Activated B cell treated with CpG ODN at 0.5 μM for 24 hours (primary cell): ENCODE data around the gene GPR108. TPM values are rescaled to one million over a fixed set of nuclear protein-coding genes. Genes with fewer than 3 reads are reported as not detected.
"Not testable (repeated sequence)": the region's sequence is repeated elsewhere in the genome, so short reads cannot be mapped to it uniquely, and the experiment has no call there.

Source experiments
- ATAC-seq: fragments of 200-7000 bp; cut with Tn5 transposase; one replicate; pipeline ENCODE4 v1.10.0; 2021; ENCODE audit warnings: low read depth, mild to moderate bottlenecking, moderate library complexity
- CTCF ChIA-PET: fragments of 350-600 bp; sonication (Branson Sonifier 250); formaldehyde crosslinking; loops from one replicate; lab custom pipeline; 2021; ENCODE audit warnings: antibody characterized with exemption; lab: Charles Lee
- POLR2A ChIA-PET: fragments of 350-600 bp; sonication (Branson Sonifier 250); formaldehyde crosslinking; loops from one replicate; lab custom pipeline; 2021; ENCODE audit warnings: antibody characterized with exemption; lab: Charles Lee
- DNase-seq: peaks from one replicate; pipeline ENCODE4 v3.0.0; 2022
- H3K27ac Mint-ChIP-seq: one replicate; pipeline ENCODE4 v1.8.0; 2020; ENCODE audit warnings: mixed read lengths
- H3K27me3 Mint-ChIP-seq: one replicate; pipeline ENCODE4 v1.8.0; 2021; ENCODE audit warnings: mixed read lengths
- H3K36me3 Mint-ChIP-seq: one replicate; pipeline ENCODE4 v1.8.0; 2021; ENCODE audit warnings: low read depth, mixed read lengths
- H3K4me1 Mint-ChIP-seq: one replicate; pipeline ENCODE4 v1.8.0; 2021; ENCODE audit warnings: mixed read lengths
- H3K4me3 Mint-ChIP-seq: one replicate; pipeline ENCODE4 v1.8.0; 2020; ENCODE audit warnings: mild to moderate bottlenecking, mixed read lengths
- H3K9me3 Mint-ChIP-seq: one replicate; pipeline ENCODE4 v1.8.0; 2020; ENCODE audit warnings: mixed read lengths
- intact Hi-C: fragments of 100-400 bp; cut with micrococcal nuclease; formaldehyde crosslinking; loops from one replicate; pipeline ENCODE4 v1.15.1; 2024
- total RNA-seq: library from RNA; stranded (reverse); gene quantifications from 2 replicates; pipeline ENCODE4 v1.2.3, GENCODE V29; 2022
- TF ChIP-seq, protein P1 (sequence below): fragments of 200-600 bp; IDR thresholded peaks from one replicate; pipeline ENCODE4 v1.8.0; 2022; ENCODE audit warnings: antibody characterized with exemption, mild to moderate bottlenecking

Gene GPR108
- total RNA-seq, 1 donor from 2014 or later: 55.6 TPM

DNA sequence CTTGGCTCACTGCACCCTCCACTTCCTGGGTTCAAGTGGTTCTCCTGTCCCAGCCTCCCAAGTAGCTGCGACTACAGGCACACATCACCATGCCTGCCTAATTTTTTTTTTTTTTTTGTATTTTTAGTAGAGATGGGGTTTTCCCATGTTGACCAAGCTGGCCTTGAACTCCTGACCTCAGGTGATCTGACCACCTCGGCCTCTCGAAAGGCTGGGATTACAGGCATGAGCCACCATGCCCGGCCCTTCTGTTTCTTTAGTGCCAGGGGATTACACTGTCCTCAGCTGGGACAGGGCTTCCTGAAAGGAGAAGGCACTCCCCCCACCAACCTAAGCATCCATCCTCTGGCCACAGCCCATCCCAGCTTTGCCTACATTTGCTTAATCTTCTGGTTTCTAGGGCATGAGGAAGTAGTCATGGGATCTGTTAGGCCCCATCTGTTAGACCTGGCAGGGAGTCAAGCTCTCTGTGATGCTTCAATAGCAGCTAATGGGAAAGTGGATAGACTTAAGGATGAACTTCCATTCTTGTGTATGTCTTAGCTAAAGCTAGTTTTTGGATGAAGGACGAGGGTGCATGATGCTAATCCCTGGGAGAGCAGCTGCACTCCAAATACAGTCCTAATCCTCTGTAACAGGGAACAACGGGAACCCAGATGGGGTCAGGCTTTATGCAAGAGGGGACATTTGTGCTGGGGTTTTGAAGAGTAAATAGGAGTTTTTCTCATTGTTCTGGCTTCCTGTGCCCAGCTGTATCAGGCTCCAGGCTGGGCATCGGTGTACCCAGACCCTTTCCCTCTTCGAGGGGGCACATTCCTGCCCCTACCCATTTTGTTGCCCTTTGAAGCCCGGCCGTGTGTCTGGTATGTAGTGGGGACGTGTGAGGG, 37.7 kb upstream of the GPR108 start:
- DNase-seq (no peak), ATAC-seq (no peak)
- H3K27me3 Mint-ChIP-seq: no peaks in the 10 kb centered on the region
- peak overlapping the region; percentile 52 for H3K4me3 Mint-ChIP-seq
- intact Hi-C loops: no loop called here
- TF ChIP-seq, protein P1, sequence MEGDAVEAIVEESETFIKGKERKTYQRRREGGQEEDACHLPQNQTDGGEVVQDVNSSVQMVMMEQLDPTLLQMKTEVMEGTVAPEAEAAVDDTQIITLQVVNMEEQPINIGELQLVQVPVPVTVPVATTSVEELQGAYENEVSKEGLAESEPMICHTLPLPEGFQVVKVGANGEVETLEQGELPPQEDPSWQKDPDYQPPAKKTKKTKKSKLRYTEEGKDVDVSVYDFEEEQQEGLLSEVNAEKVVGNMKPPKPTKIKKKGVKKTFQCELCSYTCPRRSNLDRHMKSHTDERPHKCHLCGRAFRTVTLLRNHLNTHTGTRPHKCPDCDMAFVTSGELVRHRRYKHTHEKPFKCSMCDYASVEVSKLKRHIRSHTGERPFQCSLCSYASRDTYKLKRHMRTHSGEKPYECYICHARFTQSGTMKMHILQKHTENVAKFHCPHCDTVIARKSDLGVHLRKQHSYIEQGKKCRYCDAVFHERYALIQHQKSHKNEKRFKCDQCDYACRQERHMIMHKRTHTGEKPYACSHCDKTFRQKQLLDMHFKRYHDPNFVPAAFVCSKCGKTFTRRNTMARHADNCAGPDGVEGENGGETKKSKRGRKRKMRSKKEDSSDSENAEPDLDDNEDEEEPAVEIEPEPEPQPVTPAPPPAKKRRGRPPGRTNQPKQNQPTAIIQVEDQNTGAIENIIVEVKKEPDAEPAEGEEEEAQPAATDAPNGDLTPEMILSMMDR: no peak
- ChIA-PET POLR2A (interaction anchor here (0.6 to 10.1 kb wide), 5 partner anchors 9 to 88 kb away, joined by 3 to 333 read pairs (median 8); no protein-coding TSS in a partner anchor), CTCF (interaction anchor here (1.1 kb wide), 1 partner anchor 89 kb away, joined by 5 read pairs; no protein-coding TSS in a partner anchor)
- H3K27ac Mint-ChIP-seq: peak overlapping the region; percentile 69
- peaks cover 44% of the 10 kb centered on the region for H3K36me3 Mint-ChIP-seq
- no peaks in the 10 kb centered on the region for H3K9me3 Mint-ChIP-seq
- H3K4me1 Mint-ChIP-seq: peaks cover 60% of the 10 kb centered on the region

DNA sequence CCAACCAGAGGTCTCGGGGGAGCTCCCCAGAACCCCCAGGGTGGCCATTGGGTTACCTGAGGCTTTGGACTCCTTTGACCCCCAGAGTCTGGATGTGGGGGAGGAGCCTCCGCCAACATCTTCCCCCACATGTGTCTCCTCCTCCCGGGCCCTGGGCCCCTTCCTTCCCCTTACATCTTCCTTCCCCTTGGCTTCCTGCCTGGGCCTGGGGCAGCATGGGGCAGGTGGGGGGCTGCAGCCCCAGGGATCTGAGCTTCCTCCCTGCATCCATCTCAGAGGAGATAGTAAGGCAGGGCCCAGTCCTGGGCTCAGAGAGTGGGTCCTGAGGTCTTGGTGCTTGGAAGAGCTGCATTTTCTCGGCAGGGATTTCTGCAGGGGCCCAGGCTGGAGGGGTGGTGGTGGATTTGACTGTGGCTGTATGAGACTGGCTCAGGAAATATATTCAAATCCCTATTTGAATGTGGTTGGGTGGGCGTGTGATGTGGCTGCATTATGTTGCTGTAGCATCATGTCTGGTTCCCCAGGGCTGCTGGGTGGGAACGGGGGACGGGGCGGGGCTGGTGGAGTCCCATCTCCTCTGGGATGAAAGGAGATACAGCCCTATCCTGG, 36.0 kb upstream of the GPR108 start:
- Mint-ChIP-seq H3K27me3 (no peaks in the 10 kb centered on the region), H3K4me3 (peak overlapping the region; percentile 95), H3K4me1 (peaks cover 60% of the 10 kb centered on the region), H3K36me3 (peaks cover 40% of the 10 kb centered on the region), H3K27ac (peak overlapping the region; percentile 92), H3K9me3 (no peaks in the 10 kb centered on the region)
- ATAC-seq (peak; percentile 46), DNase-seq (peak; percentile 60)
- TF ChIP-seq, protein P1: no peak
- ChIA-PET POLR2A (interaction anchor here (0.6 to 10.1 kb wide), 24 partner anchors 8 to 1151 kb away, joined by 3 to 333 read pairs (median 4); partner anchors contain the start of genes DENND1C, GPR108, SAFB2 and ZNF557), CTCF (interaction anchor here (1.1 to 3.5 kb wide), 4 partner anchors 29 to 90 kb away, joined by 4 to 31 read pairs (median 11); partner anchors contain the start of gene GPR108)
- intact Hi-C loops: loop anchor here (2.0 kb wide), 2 partner anchors 89 to 401 kb away; partner anchors contain the start of gene ALKBH7

DNA sequence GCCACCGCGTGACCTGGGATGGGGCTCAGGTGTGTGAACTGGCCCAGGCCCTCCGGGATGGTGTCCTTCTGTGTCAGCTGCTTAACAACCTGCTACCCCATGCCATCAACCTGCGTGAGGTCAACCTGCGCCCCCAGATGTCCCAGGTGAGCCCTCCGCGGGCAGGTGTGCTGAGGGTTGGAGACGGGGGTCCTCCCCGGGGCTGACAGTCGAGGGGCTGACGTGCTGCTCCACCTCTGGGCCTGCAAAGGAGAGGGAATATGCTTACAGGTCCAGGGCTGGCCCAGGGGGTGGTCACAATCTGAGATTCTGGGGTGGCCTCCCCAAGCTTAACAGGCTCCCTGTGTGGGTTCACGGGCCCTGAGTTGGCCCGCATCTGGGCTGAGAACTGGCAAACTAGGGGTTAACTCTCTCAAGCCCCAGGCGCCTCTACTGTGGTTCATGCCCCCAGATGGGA, 35.5 kb upstream of the GPR108 start:
- peaks cover 37% of the 10 kb centered on the region for H3K36me3 Mint-ChIP-seq
- TF ChIP-seq, protein P1: no peak
- ChIA-PET CTCF (interaction anchor here (0.8 to 3.5 kb wide), 7 partner anchors 16 to 142 kb away, joined by 3 to 31 read pairs (median 6); partner anchors contain the start of gene GPR108), POLR2A (interaction anchor here (0.6 to 10.1 kb wide), 33 partner anchors 9 to 1151 kb away, joined by 3 to 333 read pairs (median 4); partner anchors contain the start of genes DENND1C, GPR108, KHSRP and SAFB2)
- H3K27me3 Mint-ChIP-seq: no peaks in the 10 kb centered on the region
- H3K9me3 Mint-ChIP-seq: no peaks in the 10 kb centered on the region
- peak overlapping the region; percentile 95 for H3K4me3 Mint-ChIP-seq
- H3K27ac Mint-ChIP-seq: peak overlapping the region; percentile 92
- ATAC-seq (no peak), DNase-seq (no peak)
- peaks cover 60% of the 10 kb centered on the region for H3K4me1 Mint-ChIP-seq
- intact Hi-C loops: loop anchor here (1.0 to 2.0 kb wide), 6 partner anchors 20 to 400 kb away; partner anchors contain the start of genes ALKBH7 and GPR108

DNA sequence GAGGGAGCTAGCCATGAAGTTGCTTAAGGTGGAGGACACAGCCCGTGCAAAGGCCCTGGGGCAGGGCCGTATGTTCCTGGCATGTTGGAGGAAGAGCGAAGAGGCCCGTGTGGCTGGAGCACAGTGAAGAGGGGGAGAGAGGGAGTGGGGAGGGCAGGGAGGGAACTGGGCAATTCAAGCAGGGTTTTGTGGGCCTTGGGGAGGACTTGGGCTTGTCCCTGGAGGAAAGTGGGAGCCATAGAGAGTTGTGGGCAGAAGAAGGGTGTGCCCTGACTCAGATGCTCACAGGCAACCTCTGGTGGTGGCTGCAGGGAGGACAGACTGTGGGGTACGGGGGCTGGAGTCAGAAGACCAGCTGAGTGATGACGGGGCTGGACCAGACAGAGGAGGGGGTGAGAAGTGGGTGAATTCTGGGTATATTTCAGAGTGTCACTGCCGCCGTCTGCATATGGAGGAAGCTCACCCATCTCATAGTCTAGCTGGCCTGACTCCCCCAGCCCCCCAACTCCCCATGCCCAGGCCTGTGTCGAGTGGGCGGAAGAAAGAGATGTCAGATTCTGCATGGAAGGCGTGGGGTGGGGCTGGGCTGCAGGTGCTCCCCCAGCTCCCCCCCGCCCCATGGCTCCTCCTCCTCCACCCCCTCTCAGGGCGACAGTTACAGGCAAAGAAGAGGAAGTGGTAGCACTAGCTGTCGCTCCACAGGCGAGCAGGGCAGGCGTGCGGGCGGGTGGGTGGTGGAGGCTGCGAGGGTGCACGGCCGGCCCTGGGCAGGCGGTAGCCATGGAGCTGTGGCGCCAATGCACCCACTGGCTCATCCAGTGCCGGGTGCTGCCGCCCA, 34.9 kb upstream of the GPR108 start, which contains the start of gene VAV1:
TSS of gene VAV1 (plus strand) at position 681 of the 838 bp plus-strand sequence. CDS start at position 781, 100 bp downstream.
- peak; percentile 58 for ATAC-seq
- Mint-ChIP-seq H3K4me1 (peaks cover 60% of the 10 kb centered on the region), H3K4me3 (peak within 1 kb of the TSS; percentile 95), H3K36me3 (peaks cover 36% of the 10 kb centered on the region), H3K27ac (peak within 1 kb of the TSS; percentile 92), H3K9me3 (no peaks in the 10 kb centered on the region), H3K27me3 (no peaks in the 10 kb centered on the region)
- ChIA-PET CTCF (interaction anchor here (0.8 to 3.5 kb wide), 7 partner anchors 15 to 141 kb away, joined by 3 to 31 read pairs (median 6); partner anchors contain the start of gene GPR108), POLR2A (interaction anchor here (0.5 to 10.1 kb wide), 36 partner anchors 9 to 1943 kb away, joined by 3 to 333 read pairs (median 4); partner anchors contain the start of genes DENND1C, GPR108, KHSRP and SAFB2)
- intact Hi-C loops: loop anchor here (1.0 to 2.0 kb wide), 6 partner anchors 19 to 399 kb away; partner anchors contain the start of genes ALKBH7 and GPR108
- peak; percentile 71 for DNase-seq
- TF ChIP-seq, protein P1: no peak

DNA sequence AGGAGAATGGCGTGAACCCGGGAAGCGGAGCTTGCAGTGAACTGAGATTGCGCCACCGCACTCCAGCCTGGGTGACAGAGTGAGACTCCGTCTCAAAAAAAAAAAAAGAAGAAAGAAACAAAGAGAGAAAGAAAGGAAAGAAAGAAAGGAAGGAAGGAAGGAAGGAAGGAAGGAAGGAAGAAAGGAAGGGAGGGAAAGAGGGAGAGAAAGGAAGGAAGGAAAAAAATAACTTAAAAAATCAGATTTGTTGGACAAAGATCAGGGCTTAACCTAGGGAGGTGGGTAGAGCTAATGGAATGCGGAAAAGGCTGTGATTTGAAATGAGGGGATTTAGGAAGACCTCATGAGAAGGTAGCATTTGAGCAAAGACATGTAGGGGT, 34.3 kb upstream of the GPR108 start:
- intact Hi-C loops: loop anchor here (1.0 to 2.0 kb wide), 6 partner anchors 18 to 399 kb away; partner anchors contain the start of genes ALKBH7 and GPR108
- H3K4me3 Mint-ChIP-seq: peak overlapping the region; percentile 95
- ChIA-PET POLR2A (interaction anchor here (0.6 to 10.1 kb wide), 12 partner anchors 12 to 614 kb away, joined by 3 to 333 read pairs (median 8); partner anchors contain the start of genes GPR108 and TNFSF9), CTCF (interaction anchor here (1.3 to 3.5 kb wide), 4 partner anchors 31 to 92 kb away, joined by 4 to 31 read pairs (median 11); partner anchors contain the start of gene GPR108)
- H3K36me3 Mint-ChIP-seq: peaks cover 30% of the 10 kb centered on the region
- ATAC-seq, H3K27me3 Mint-ChIP-seq, DNase-seq, H3K9me3 Mint-ChIP-seq: not testable (repeated sequence)
- H3K27ac Mint-ChIP-seq: peak overlapping the region; percentile 92
- peaks cover 60% of the 10 kb centered on the region for H3K4me1 Mint-ChIP-seq
